ENCODE data around the gene DIPK2A. TPM values are rescaled to one million over a fixed set of nuclear protein-coding genes. Genes with fewer than 3 reads are reported as not detected.
A peak's percentile ranks its signal among the peaks of the same experiment; 100 is the strongest.

Gene DIPK2A
- total RNA-seq, 1 experiment from 2014 or later, result 22.0 TPM

DNA sequence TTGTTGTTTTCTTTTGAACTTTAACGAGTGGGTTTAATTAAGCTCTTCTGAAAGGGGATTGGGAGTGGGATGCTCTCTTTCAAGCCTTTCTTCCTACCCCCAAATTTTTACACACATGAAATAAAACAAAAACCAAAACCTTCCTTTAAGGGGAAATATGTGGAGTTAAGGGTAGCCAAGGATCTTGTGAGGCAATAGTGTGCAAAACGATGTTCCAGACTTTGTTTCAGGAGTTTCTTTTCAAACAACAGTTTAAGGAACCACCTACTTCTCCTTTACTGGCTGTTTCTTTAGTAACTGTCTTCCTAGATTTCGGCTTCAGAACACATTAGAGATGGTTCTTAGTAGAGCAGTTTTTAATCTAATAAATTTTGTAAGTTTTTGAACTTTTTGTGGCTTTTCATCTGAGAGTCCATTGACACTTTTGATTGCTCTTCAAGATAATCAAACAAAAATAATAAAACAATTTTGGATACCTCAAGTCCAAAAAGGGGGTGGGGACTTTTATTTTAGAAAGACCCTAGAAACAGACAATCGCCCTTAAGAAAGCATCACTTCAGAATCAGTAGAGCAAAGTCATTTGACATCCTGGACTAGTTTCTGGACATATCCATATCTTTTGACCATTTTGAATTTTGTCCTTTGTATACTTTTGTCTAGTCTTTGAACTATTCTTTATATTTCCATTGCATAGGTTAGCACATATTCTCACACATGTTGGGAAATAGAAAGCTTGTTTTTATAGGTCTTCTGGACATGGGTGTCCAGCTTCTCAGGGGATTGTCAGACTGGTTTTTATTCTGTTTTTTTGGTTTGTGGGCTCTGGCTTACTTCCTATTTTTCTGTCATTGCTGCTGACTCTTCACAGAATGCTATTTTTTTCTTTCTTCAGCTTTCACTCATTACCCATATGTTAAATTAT, 6.0 kb downstream of the DIPK2A start:
- H2AFZ ChIP-seq (ENCODE audit: low read length), result no peak overlapping the region
- H2AK5ac ChIP-seq (ENCODE audit: insufficient read length, low read length), result no peak overlapping the region
- H3K4me1 Mint-ChIP-seq, result peaks cover 38 to 51% of the 10 kb centered on the region in 2 experiments
- peaks cover 0 to 4% of the 10 kb centered on the region in 2 experiments; a peak in 4 of 5 replicates for H3K9me3 Mint-ChIP-seq
- no peak overlapping the region for H3T11ph ChIP-seq (ENCODE audit: low read length)
- no peaks in the 10 kb centered on the region for H3K9me3 ChIP-seq (ENCODE audit: control insufficient read depth, low read depth, low read length)
- H2BK12ac ChIP-seq (ENCODE audit: insufficient read length, low read depth, low read length), result no peak overlapping the region
- H3K4me2 ChIP-seq (ENCODE audit: insufficient read depth, insufficient read length, low read length), result no peak overlapping the region
- H4K20me1 ChIP-seq (ENCODE audit: control insufficient read depth, insufficient read depth, insufficient read length), result no peaks in the 10 kb centered on the region
- no peak overlapping the region for H2BK15ac ChIP-seq (ENCODE audit: low read depth, low read length)
- H4K8ac ChIP-seq (replicated peaks; ENCODE audit: insufficient read length, low read depth, low read length), result no peak overlapping the region
- peak overlapping the region in 1 of 2 experiments; percentile 30; a peak in 2 of 5 replicates for H3K4me3 Mint-ChIP-seq
- no peak overlapping the region for H2BK120ac ChIP-seq (ENCODE audit: low read depth, low read length, poor library complexity, severe bottlenecking)
- H3K27ac Mint-ChIP-seq, result peak overlapping the region; percentile 19 to 88 (median 40); a peak in 2 of 7 replicates
- peaks cover 13% of the 10 kb centered on the region for H3K23me2 ChIP-seq (ENCODE audit: insufficient read length, low read depth, low read length, poor library complexity, severe bottlenecking)
- H3K14ac ChIP-seq (ENCODE audit: insufficient read depth, low read length), result no peak overlapping the region
- no peak overlapping the region for H3K9ac ChIP-seq (ENCODE audit: extremely low read depth, insufficient read length, low read length)
- H3K27me3 ChIP-seq (ENCODE audit: insufficient read depth, low read length), result no peaks in the 10 kb centered on the region
- H3K79me2 ChIP-seq (ENCODE audit: insufficient read depth, low read length), result peaks cover 15% of the 10 kb centered on the region; the same call in 1 of the 2 replicates
- H4K91ac ChIP-seq (ENCODE audit: insufficient read length, low read depth, low read length), result no peak overlapping the region
- TF ChIP-seq, protein P1, sequence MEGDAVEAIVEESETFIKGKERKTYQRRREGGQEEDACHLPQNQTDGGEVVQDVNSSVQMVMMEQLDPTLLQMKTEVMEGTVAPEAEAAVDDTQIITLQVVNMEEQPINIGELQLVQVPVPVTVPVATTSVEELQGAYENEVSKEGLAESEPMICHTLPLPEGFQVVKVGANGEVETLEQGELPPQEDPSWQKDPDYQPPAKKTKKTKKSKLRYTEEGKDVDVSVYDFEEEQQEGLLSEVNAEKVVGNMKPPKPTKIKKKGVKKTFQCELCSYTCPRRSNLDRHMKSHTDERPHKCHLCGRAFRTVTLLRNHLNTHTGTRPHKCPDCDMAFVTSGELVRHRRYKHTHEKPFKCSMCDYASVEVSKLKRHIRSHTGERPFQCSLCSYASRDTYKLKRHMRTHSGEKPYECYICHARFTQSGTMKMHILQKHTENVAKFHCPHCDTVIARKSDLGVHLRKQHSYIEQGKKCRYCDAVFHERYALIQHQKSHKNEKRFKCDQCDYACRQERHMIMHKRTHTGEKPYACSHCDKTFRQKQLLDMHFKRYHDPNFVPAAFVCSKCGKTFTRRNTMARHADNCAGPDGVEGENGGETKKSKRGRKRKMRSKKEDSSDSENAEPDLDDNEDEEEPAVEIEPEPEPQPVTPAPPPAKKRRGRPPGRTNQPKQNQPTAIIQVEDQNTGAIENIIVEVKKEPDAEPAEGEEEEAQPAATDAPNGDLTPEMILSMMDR (conservative IDR thresholded peaks at IDR 0.05), result no peak
- no peak overlapping the region for H2BK20ac ChIP-seq (ENCODE audit: low read depth, low read length, poor library complexity, severe bottlenecking)
- no peak overlapping the region for H2BK5ac ChIP-seq (ENCODE audit: insufficient read length, low read length)
- H3K27me3 Mint-ChIP-seq (ENCODE audit: low read depth), result no peaks in the 10 kb centered on the region
- H3K36me3 Mint-ChIP-seq (ENCODE audit: insufficient read depth in 1 of 3, low read depth in 3 of 3), result peaks cover 5 to 16% (median 13%) of the 10 kb centered on the region in 3 experiments
- H3K4ac ChIP-seq (ENCODE audit: low read depth, low read length), result no peak overlapping the region
- no peak overlapping the region for H4K5ac ChIP-seq (ENCODE audit: insufficient read length, low read depth, low read length)
- no peak overlapping the region for H3K23ac ChIP-seq (ENCODE audit: insufficient read length, low read depth, low read length)
- H3K4me1 ChIP-seq (ENCODE audit: insufficient read depth, low read length), result no peaks in the 10 kb centered on the region; the same call in 1 of the 2 replicates
- no peak for DNase-seq
- H3K56ac ChIP-seq (ENCODE audit: insufficient read length, low read depth, low read length), result no peak overlapping the region
- H3K18ac ChIP-seq (ENCODE audit: insufficient read length, low read depth, low read length), result no peak overlapping the region
- H3K79me1 ChIP-seq (ENCODE audit: insufficient read depth, low read depth, low read length, poor library complexity, severe bottlenecking), result no peaks in the 10 kb centered on the region
- no CpG with 5 or more reads among the region's 4 CpGs for WGBS (ENCODE audit: extremely low coverage, insufficient read length, low lambda C conversion rate)
- no peak overlapping the region for H3K27ac ChIP-seq (ENCODE audit: insufficient read length, low read depth, low read length)

Measured in H9 (cell line).